Heart right ventricle (tissue), 16 donors: Measurements from ENCODE around the gene L3MBTL4. TPM values are rescaled to one million over a fixed set of nuclear protein-coding genes. Genes with fewer than 3 reads are reported as not detected.

ENCODE experiments used
- ATAC-seq, 8 donors: fragments of 200-7000 bp; cut with Tn5 transposase; one replicate each; pipeline ENCODE4 v1.9.1; 2020; ENCODE audit warnings: mild to moderate bottlenecking in 8 of 8, moderate library complexity in 8 of 8, moderate number of reproducible peaks in 1 of 8
- DNase-seq, 2 donors: peaks; one replicate each; pipeline ENCODE4 v3.0.0-alpha.2; 2020
- H3K27ac ChIP-seq, 10 donors: fragments of 200-600 bp; sonication (generic) in 2 of 10; one replicate each; pipeline versions ENCODE4 v1.5.0 to v1.8.0; 2020 to 2022; ENCODE audit warnings: mild to moderate bottlenecking in 3 of 10
- H3K27me3 ChIP-seq, 7 donors: fragments of 200-600 bp; one replicate each; pipeline ENCODE4 v1.8.0; 2021 to 2022; ENCODE audit warnings: mild to moderate bottlenecking in 2 of 7
- H3K36me3 ChIP-seq, 9 donors: fragments of 200-600 bp; sonication (generic) in 1 of 9; one replicate each; pipeline versions ENCODE4 v1.5.0 to v1.8.0; 2020 to 2022; ENCODE audit warnings: mild to moderate bottlenecking in 2 of 9
- H3K4me1 ChIP-seq, 9 donors: fragments of 200-600 bp; sonication (generic) in 1 of 9; one replicate each; pipeline versions ENCODE4 v1.5.0 to v1.8.0; 2020 to 2022; ENCODE audit warnings: mild to moderate bottlenecking in 4 of 9
- H3K4me3 ChIP-seq, 10 donors: fragments of 200-600 bp; sonication (generic) in 2 of 10; one replicate each; pipeline versions ENCODE4 v1.5.0 to v1.8.0; 2020 to 2022; ENCODE audit warnings: mild to moderate bottlenecking in 7 of 10, moderate library complexity in 2 of 10
- H3K9me3 ChIP-seq, 11 donors: fragments of 200-600 bp in 10 of 11; sonication (generic) in 2 of 11; one replicate each; pipeline versions ENCODE4 v1.5.0 to v1.8.0; 2013 to 2022; ENCODE audit warnings: mild to moderate bottlenecking in 2 of 11, control low read depth in 1 of 11, moderate library complexity in 1 of 11
- WGBS, 2 donors: extraction: QIAGEN DNeasy Blood & Tissue Kit; methylation state at CpG; one replicate each; pipeline ENCODE4 v1.1.7; 2013; ENCODE audit warnings: inconsistent platforms in 1 of 2; 5-methylcytosine and 5-hydroxymethylcytosine counted together
- intact Hi-C, 10 donors: fragments of 100-400 bp; cut with DNase I; formaldehyde crosslinking; loops; one replicate each; pipeline versions ENCODE4 v1.11.1 to v1.14.2; 2022
- polyA plus RNA-seq, 2 donors: library from polyadenylated mRNA; stranded (reverse); fragments of 200-250 nt; gene quantifications; one replicate each; pipeline ENCODE4 v1.2.3, GENCODE V29; 2013
- total RNA-seq, 10 donors: library from RNA; stranded (reverse); fragmentation: NEBNext Ultra II Directional in 3 of 10; extraction: Animal tissue kit (Norgen Biotek cat#: 25700) in 3 of 10; gene quantifications; one replicate each; pipeline versions ENCODE4 v1.2.1 to v1.2.4, GENCODE V29; 2021 to 2023
- TF ChIP-seq, protein P1 (sequence below), 9 donors: fragments of 200-600 bp; sonication (generic) in 2 of 9; IDR thresholded peaks; one replicate each; pipeline versions ENCODE4 v1.5.0 to v1.8.0; 2021 to 2022; ENCODE audit warnings: antibody characterized with exemption in 9 of 9, mild to moderate bottlenecking in 5 of 9, moderate library complexity in 1 of 9
- donor health status: Arrhythmogenic right ventricular cardiomyopathy.
- donor health status: ischemic (EF 13 %, LVEDD 7.1; RV severe dilation, severe dysfunction).
- donor health status: healthy with polysubstance abuse.
- donor health status: DM: no; HTN: yes; CAD: no.
- donor health status: DM: no; HTN: no; CAD: no.
- donor health status: ischemic (EF 25% LVEDD 6.9; RV normal size, moderate dysfunction).
- donor health status: ischemic (EF 25% LVEDD 5.7; RV mildly dilated, moderate dysfunction).
- donor health status: healthy.
- donor health status: DM: yes; HTN: yes; CAD: no.
- donor health status: Ischemic cardiomyopathy.
- donor health status: ischemic (EF 35%, LVEDD 5.7; RV mildly dilated, moderate dysfunction).
- donor health status: nonischemic (EF 11% LVEDD 7.7; RV severe dilation, severe dysfunction).
- donor health status: DM: yes; HTN: yes; CAD: no.
- donor health status: PGD.
- donor health status: ischemic (EF 29% LVEDD 5.4; RV normal size, mild dysfunction).
- donor health status: nonischemic (EF 23%, LVEDD 6.1; RV moderate dilation, normal function).

The L3MBTL4 gene
- total and polyA plus RNA-seq, 12 donors, result 0.54 to 3.2 (median 1.3) TPM

DNA sequence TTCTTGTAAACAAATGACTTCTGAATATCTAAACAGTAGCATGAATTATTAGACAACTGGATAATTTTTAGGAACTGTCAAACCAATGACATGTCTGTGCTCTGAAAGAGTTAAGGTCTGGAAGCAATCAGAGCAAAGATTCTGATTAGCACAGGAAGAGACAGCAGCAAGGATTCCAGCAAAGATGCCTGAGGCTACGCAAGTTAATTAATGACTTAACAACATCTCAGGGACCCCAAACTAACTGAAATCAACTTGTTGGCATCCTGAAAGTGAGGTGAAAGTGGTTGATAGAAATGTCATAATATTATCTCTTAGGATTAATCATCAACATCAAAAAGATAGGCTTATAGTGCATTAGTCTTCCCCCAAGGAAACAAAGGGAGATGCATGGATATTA, 396.0 kb downstream of the L3MBTL4 start:
- H3K4me3 ChIP-seq, result no peak overlapping the region
- no peaks in the 10 kb centered on the region for H3K4me1 ChIP-seq
- DNase-seq (no peak), ATAC-seq (no peak)
- no peak overlapping the region for H3K27ac ChIP-seq
- H3K27me3 ChIP-seq, result no peaks in the 10 kb centered on the region
- TF ChIP-seq, protein P1, sequence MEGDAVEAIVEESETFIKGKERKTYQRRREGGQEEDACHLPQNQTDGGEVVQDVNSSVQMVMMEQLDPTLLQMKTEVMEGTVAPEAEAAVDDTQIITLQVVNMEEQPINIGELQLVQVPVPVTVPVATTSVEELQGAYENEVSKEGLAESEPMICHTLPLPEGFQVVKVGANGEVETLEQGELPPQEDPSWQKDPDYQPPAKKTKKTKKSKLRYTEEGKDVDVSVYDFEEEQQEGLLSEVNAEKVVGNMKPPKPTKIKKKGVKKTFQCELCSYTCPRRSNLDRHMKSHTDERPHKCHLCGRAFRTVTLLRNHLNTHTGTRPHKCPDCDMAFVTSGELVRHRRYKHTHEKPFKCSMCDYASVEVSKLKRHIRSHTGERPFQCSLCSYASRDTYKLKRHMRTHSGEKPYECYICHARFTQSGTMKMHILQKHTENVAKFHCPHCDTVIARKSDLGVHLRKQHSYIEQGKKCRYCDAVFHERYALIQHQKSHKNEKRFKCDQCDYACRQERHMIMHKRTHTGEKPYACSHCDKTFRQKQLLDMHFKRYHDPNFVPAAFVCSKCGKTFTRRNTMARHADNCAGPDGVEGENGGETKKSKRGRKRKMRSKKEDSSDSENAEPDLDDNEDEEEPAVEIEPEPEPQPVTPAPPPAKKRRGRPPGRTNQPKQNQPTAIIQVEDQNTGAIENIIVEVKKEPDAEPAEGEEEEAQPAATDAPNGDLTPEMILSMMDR (IDR thresholded peaks at IDR 0.05), result no peak
- H3K36me3 ChIP-seq, result no peaks in the 10 kb centered on the region
- WGBS, 2 donors, result 80% methylated on average over 1 of the region's 1 CpG
- intact Hi-C loops, result no loop called here
- H3K9me3 ChIP-seq, result no peaks in the 10 kb centered on the region

DNA sequence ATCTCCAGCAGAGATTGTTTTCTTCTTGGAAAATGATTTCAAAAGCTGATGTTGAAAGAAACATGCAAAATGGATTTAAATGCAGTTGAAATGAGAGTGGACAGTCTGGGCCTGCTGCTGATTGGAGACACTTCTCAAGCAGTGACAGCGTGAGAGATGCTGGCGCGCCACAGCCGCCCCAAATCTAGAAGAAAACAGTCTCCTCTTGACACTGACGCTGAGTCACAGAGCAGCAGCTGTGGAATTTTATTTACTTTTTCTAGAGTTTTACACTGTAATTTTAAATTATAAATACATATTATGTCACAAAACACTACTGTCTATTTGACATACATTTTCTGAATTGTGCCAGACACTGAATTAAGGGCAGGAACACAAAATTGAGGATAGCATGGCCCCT, 397.5 kb downstream of the L3MBTL4 start:
- 61 to 72% methylated on average over 5 of the region's 5 CpGs for WGBS, 2 donors
- no peak overlapping the region for H3K27ac ChIP-seq

DNA sequence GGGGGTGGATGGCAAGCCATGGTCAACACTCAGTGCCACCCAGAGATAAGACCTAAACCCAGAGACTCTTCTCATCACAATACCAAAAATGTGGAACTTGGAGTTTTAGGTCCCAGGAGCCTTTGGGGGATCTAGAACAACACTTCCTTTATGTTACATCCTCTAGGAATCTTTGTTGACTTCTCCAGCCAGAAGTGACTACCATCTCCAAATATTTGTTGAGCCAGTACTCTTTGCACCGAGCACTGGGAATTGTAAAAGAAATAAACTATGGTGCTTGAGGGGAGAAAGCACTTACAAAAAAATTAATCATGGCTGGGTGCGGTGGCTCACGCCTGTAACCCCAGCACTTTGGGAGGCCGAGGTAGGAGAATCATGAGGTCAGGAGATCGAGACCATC, 399.3 kb downstream of the L3MBTL4 start:
- 97 to 98% methylated on average over 5 of the region's 5 CpGs for WGBS, 2 donors
- Histone ChIP-seq H3K36me3 (no peaks in the 10 kb centered on the region), H3K4me3 (no peak overlapping the region), H3K9me3 (no peaks in the 10 kb centered on the region), H3K27me3 (no peaks in the 10 kb centered on the region), H3K4me1 (peaks cover 0 to 8% (median 0%) of the 10 kb centered on the region in 9 donors), H3K27ac (no peak overlapping the region)
- DNase-seq (no peak), ATAC-seq (no peak)
- TF ChIP-seq, protein P1 (IDR thresholded peaks at IDR 0.05), result no peak
- intact Hi-C loops, result no loop called here

More for the DNA sequence above, 397.5 kb downstream of the L3MBTL4 start:
- no peaks in the 10 kb centered on the region for H3K27me3 ChIP-seq
- H3K36me3 ChIP-seq, result no peaks in the 10 kb centered on the region
- no peaks in the 10 kb centered on the region for H3K9me3 ChIP-seq
- TF ChIP-seq, protein P1 (IDR thresholded peaks at IDR 0.05), result no peak
- intact Hi-C loops, result no loop called here
- H3K4me1 ChIP-seq, result no peaks in the 10 kb centered on the region
- no peak overlapping the region for H3K4me3 ChIP-seq
- DNase-seq, result no peak
- ATAC-seq, result no peak

DNA sequence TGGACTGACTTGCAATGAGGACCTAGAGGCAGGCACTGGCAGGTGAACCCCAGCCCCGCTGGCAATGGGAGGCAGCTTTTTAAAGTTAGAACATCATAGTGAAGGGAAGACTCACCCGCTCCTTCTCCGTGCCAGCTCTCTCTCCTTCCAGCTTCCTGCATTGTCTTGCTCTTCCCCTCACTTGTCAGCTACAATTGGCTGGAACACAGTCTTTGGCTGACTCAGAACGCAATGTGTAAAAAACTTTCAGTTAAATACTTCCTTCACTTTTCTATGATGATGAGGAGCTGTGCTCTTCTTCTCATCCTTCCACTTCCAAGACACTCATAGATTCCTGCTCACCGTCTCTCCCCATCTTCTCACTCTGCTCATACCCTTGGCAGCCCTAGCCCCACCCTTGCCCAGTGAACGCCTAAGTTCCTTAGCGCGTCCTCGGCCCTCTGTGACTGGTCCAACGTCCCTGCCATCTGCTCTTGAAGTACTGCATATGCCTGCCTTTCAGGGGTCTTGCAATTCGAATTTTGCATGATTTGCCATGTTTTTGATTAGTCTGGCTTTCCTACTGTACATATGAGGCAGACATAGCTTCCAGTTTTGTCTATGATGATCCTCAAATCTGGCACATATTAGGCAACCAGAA, 401.4 kb downstream of the L3MBTL4 start:
- WGBS, 2 donors, result 80 to 86% methylated on average over 11 of the region's 11 CpGs
- Histone ChIP-seq H3K4me1 (peaks cover 0 to 8% (median 0%) of the 10 kb centered on the region in 9 donors), H3K27ac (no peak overlapping the region), H3K36me3 (no peaks in the 10 kb centered on the region), H3K9me3 (no peaks in the 10 kb centered on the region), H3K27me3 (no peaks in the 10 kb centered on the region), H3K4me3 (no peak overlapping the region)
- no peak for DNase-seq
- TF ChIP-seq, protein P1 (IDR thresholded peaks at IDR 0.05), result no peak
- no peak for ATAC-seq
- intact Hi-C loops, result no loop called here
